ENCODE measurements around the gene AGBL3.

GRCh38 chr7:134942690-134943466 lies 43.4 kb upstream of the AGBL3 start:
- TF ChIP-seq ATF3 (IDR thresholded peaks at IDR 0.05; ENCODE audit: insufficient read depth, low read depth, low read length) (no peak), CTCF (IDR thresholded peaks at IDR 0.05; ENCODE audit: control extremely low read depth in 1 of 3, insufficient read depth in 1 of 3, low read depth in 1 of 3, low read length in 3 of 3) (no peak), SRF (IDR thresholded peaks at IDR 0.05; ENCODE audit: low read depth, low read length) (no peak), RFX5 (IDR thresholded peaks at IDR 0.05; ENCODE audit: borderline replicate concordance, low read depth, low read length) (no peak), POLR2AphosphoS5 (IDR thresholded peaks at IDR 0.05; ENCODE audit: low read depth, low read length) (no peak), EZH2 (IDR thresholded peaks at IDR 0.05; ENCODE audit: low read depth, low read length, severe bottlenecking) (no peak), POLR2A (IDR thresholded peaks at IDR 0.05; ENCODE audit: control extremely low read depth in 1 of 2, low read depth in 2 of 2, low read length in 2 of 2) (no peak)

Data from H1 (cell line).